TTC549 (cell line): Measurements from ENCODE around the gene HELQ.
"Not testable (repeated sequence)": the region's sequence is repeated elsewhere in the genome, so short reads cannot be mapped to it uniquely, and the experiment has no call there.

Source experiments
- FAIRE-seq: peaks from 2 replicates; lab custom pipeline; 2012; peaks lifted over from hg19 to GRCh38; lab: Jason Lieb, UNC

HELQ gene

GRCh38 chr4:83455281-83456183, at the start of gene HELQ, which contains the start of gene MRPS18C:
Gene HELQ (minus strand): TSS chr4:83455823. CDS start chr4:83455693, 130 bp downstream.
Gene MRPS18C (plus strand): TSS chr4:83456058. CDS start chr4:83456078, 20 bp downstream.
- FAIRE-seq, result peak; percentile 34

- no peak for FAIRE-seq
These were observed 49.4 kb upstream of the HELQ start for GRCh38 chr4:83504996-83505395.

- no peak for FAIRE-seq
These were observed 48.9 kb upstream of the HELQ start for GRCh38 chr4:83504503-83504902.

GRCh38 chr4:83503974-83504373, 48.4 kb upstream of the HELQ start:
- no peak for FAIRE-seq

- not testable (repeated sequence) for FAIRE-seq
These were observed 46.0 kb upstream of the HELQ start for GRCh38 chr4:83501671-83502070.

GRCh38 chr4:83498187-83498586, 42.6 kb upstream of the HELQ start:
- FAIRE-seq, result no peak

GRCh38 chr4:83496085-83496917, 40.7 kb upstream of the HELQ start:
- FAIRE-seq, result not testable (repeated sequence)

GRCh38 chr4:83490876-83491450, 35.3 kb upstream of the HELQ start:
- peak; percentile 54 for FAIRE-seq

- no peak for FAIRE-seq
These were observed 34.2 kb upstream of the HELQ start for GRCh38 chr4:83489711-83490326.

GRCh38 chr4:83486457-83487129, 31.0 kb upstream of the HELQ start:
- no peak for FAIRE-seq

- no peak for FAIRE-seq
These were observed 29.2 kb upstream of the HELQ start, which contains the start of gene ABRAXAS1 for GRCh38 chr4:83484500-83485461. Gene ABRAXAS1 (minus strand): TSS chr4:83485100. CDS start chr4:83485072, 28 bp downstream.

- FAIRE-seq, result no peak
These were observed 18.3 kb upstream of the HELQ start for GRCh38 chr4:83473966-83474365.

GRCh38 chr4:83473423-83473822, 17.8 kb upstream of the HELQ start:
- no peak for FAIRE-seq

- no peak for FAIRE-seq
These were observed 520 bp upstream of the HELQ start for GRCh38 chr4:83456184-83456501.

- FAIRE-seq, result no peak
These were observed 937 bp downstream of the HELQ start for GRCh38 chr4:83454686-83455085.

GRCh38 chr4:83449009-83449408, 6.6 kb downstream of the HELQ start:
- no peak for FAIRE-seq

GRCh38 chr4:83440899-83441298, 14.7 kb downstream of the HELQ start:
- FAIRE-seq, result no peak

GRCh38 chr4:83440148-83440814, 15.3 kb downstream of the HELQ start:
- no peak for FAIRE-seq

- FAIRE-seq, result no peak
These were observed 16.9 kb downstream of the HELQ start for GRCh38 chr4:83438719-83439118.

- FAIRE-seq, result no peak
These were observed 18.9 kb downstream of the HELQ start for GRCh38 chr4:83436680-83437079.
